Gastroesophageal sphincter (tissue), 4 donors: ENCODE data around the gene SDK2. TPM values are rescaled to one million over a fixed set of nuclear protein-coding genes. Genes with fewer than 3 reads are reported as not detected.

ENCODE experiments used
- ATAC-seq: fragments of 150-250 bp; one replicate; pipeline ENCODE4 v1.9.1; 2016; ENCODE audit warnings: mild to moderate bottlenecking, moderate library complexity
- H3K27ac ChIP-seq, 4 donors: fragments of 200-600 bp; sonication (generic) in 3 of 4; 1 replicate in 3 of 4; 2 replicates in 1 of 4; pipeline ENCODE4 v1.5.1; 2016 to 2019
- H3K27me3 ChIP-seq: fragments of 200-600 bp; sonication (generic); one replicate; pipeline ENCODE4 v1.5.1; 2019
- H3K36me3 ChIP-seq, 2 donors: fragments of 200-600 bp; sonication (generic); one replicate each; pipeline ENCODE4 v1.5.1; 2019; ENCODE audit warnings: control low read depth in 1 of 2
- H3K4me1 ChIP-seq, 3 donors: fragments of 200-600 bp; sonication (generic); 1 replicate in 2 of 3; 2 replicates in 1 of 3; pipeline ENCODE4 v1.5.1; 2016 to 2019; ENCODE audit warnings: control low read depth in 2 of 3
- H3K4me3 ChIP-seq, 2 donors: fragments of 200-600 bp; sonication (generic); one replicate each; pipeline ENCODE4 v1.5.1; 2019; ENCODE audit warnings: mild to moderate bottlenecking in 1 of 2, moderate library complexity in 1 of 2
- H3K9me3 ChIP-seq, 3 donors: fragments of 200-600 bp; sonication (generic); one replicate each; pipeline ENCODE4 v1.5.1; 2017 to 2019; ENCODE audit warnings: control low read depth in 2 of 3
- CTCF ChIP-seq, 4 experiments: fragments of 200-600 bp in 2 of 4; fragments of 450-650 bp in 2 of 4; sonication (generic) in 1 of 4; IDR thresholded peaks; one replicate each; pipeline ENCODE4 v1.5.1; 2017 to 2019; ENCODE audit warnings: antibody characterized with exemption in 4 of 4, mild to moderate bottlenecking in 2 of 4, moderate library complexity in 2 of 4
- EP300 ChIP-seq: sonication (generic); formaldehyde crosslinking; IDR thresholded peaks from one replicate; pipeline ENCODE4 v1.6.1; 2017; ENCODE audit warnings: antibody characterized with exemption, mild to moderate bottlenecking
- POLR2A ChIP-seq, 2 donors: fragments of 450-650 bp; IDR thresholded peaks; one replicate each; pipeline ENCODE4 v1.6.1; 2017; ENCODE audit warnings: antibody characterized with exemption in 2 of 2, mild to moderate bottlenecking in 2 of 2, moderate library complexity in 1 of 2
- POLR2AphosphoS5 ChIP-seq: sonication (generic); formaldehyde crosslinking; IDR thresholded peaks from one replicate; pipeline ENCODE4 v1.6.1; 2017; ENCODE audit warnings: antibody characterized with exemption
- WGBS, 2 donors: methylation state at CpG; one replicate each; pipeline ENCODE4 v1.1.5; 2018; ENCODE audit warnings: low coverage in 1 of 2; 5-methylcytosine and 5-hydroxymethylcytosine counted together
- total RNA-seq, 4 donors: library from RNA; depleted of rRNA; stranded (reverse); fragments of >200 nt; gene quantifications; one replicate each; pipeline ENCODE4 v1.1.0, GENCODE V29; 2016

SDK2 gene
- total RNA-seq, 4 donors from 2014 or later, result 0.31 to 2.0 (median 0.78) TPM

DNA sequence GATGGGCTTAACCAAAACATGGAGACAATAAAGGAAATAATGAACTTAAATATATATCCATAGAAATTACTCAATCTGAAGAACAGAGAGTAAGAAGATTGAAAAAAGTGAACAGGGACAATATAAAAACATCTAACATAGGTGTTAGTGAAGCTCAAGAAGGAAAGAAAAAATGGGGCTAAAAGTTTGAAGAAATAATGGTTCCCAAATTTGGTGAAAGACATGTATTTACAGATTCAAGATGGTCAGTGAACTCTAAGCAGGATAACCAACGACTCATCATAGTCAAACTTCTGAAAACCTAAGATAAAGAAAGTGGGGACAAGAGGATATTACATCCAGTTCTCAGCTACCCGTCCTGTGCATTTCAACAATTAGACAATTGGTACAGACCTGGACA, 22.6 kb downstream of the SDK2 start:
- 100% methylated on average over 1 to 2 of the region's 2 CpGs for WGBS, 2 donors
- no peaks in the 10 kb centered on the region for H3K36me3 ChIP-seq
- H3K4me3 ChIP-seq, result no peak overlapping the region
- H3K4me1 ChIP-seq, result no peaks in the 10 kb centered on the region
- H3K27me3 ChIP-seq, result peaks cover 21% of the 10 kb centered on the region
- H3K9me3 ChIP-seq, result peaks cover 0 to 23% (median 0%) of the 10 kb centered on the region in 3 donors
- TF ChIP-seq EP300 (no peak), CTCF (IDR thresholded peaks at IDR 0.05) (no peak), POLR2A (IDR thresholded peaks at IDR 0.05) (no peak), POLR2AphosphoS5 (no peak)
- no peak overlapping the region for H3K27ac ChIP-seq
- ATAC-seq, result no peak

- TF ChIP-seq POLR2A (IDR thresholded peaks at IDR 0.05), result no peak
- TF ChIP-seq EP300, result no peak
- TF ChIP-seq CTCF (IDR thresholded peaks at IDR 0.05), result no peak
- TF ChIP-seq POLR2AphosphoS5, result no peak
- Histone ChIP-seq H3K27me3 (peaks cover 29% of the 10 kb centered on the region), H3K9me3 (peaks cover 0 to 23% (median 0%) of the 10 kb centered on the region in 3 donors), H3K4me1 (no peaks in the 10 kb centered on the region), H3K27ac (no peak overlapping the region), H3K4me3 (no peak overlapping the region), H3K36me3 (no peaks in the 10 kb centered on the region)
- WGBS, 2 donors, result 53 to 58% methylated on average over 2 to 3 of the region's 3 CpGs
- ATAC-seq, result no peak
These were observed 23.8 kb downstream of the SDK2 start for GRCh38 chr17:73620414-73620813.

GRCh38 chr17:73617501-73617900, 26.7 kb downstream of the SDK2 start:
- H3K36me3 ChIP-seq, result no peaks in the 10 kb centered on the region
- peaks cover 47% of the 10 kb centered on the region for H3K27me3 ChIP-seq
- no peak overlapping the region for H3K4me3 ChIP-seq
- no peaks in the 10 kb centered on the region for H3K4me1 ChIP-seq
- WGBS, 2 donors, result 89 to 94% methylated on average over 5 of the region's 5 CpGs
- H3K27ac ChIP-seq, result no peak overlapping the region
- H3K9me3 ChIP-seq, result peaks cover 0 to 21% (median 0%) of the 10 kb centered on the region in 3 donors
- TF ChIP-seq CTCF (IDR thresholded peaks at IDR 0.05) (no peak), EP300 (no peak), POLR2A (IDR thresholded peaks at IDR 0.05) (no peak), POLR2AphosphoS5 (no peak)
- no peak for ATAC-seq

DNA sequence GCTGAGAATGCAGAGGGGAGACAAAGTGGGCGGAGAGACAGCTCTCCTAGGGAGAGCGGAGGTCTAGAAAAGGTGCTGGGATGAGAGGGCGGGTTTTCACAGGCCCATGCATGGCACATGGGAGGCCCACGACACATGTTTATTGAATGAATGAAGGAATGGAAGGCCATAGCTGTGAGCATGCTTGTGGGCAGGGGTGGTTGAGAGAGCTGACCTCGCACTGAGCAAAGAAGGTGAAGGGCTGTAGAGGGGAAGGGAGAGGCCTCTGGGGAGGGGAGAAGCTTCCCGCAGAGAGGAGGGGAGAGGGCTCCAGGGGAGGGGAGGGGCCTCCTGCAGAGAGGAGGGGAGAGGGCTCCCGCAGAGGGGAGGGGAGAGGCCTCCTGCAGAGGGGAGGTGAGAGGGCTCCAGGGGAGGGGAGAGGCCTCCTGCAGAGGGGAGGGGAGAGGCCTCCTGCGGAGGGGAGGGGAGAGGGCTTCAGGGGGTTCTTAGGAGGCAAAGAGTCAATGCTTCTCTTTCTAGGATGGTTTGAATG, 27.3 kb downstream of the SDK2 start:
- no peak for TF ChIP-seq POLR2A (IDR thresholded peaks at IDR 0.05)
- no peak for TF ChIP-seq POLR2AphosphoS5
- no peak for TF ChIP-seq CTCF (IDR thresholded peaks at IDR 0.05)
- no peak for TF ChIP-seq EP300
- ATAC-seq, result no peak
- H3K27me3 ChIP-seq, result peaks cover 52% of the 10 kb centered on the region
- no peak overlapping the region for H3K4me3 ChIP-seq
- H3K4me1 ChIP-seq, result no peaks in the 10 kb centered on the region
- no peaks in the 10 kb centered on the region for H3K36me3 ChIP-seq
- H3K9me3 ChIP-seq, result peaks cover 0 to 15% (median 0%) of the 10 kb centered on the region in 3 donors
- 67 to 85% methylated on average over 3 to 7 of the region's 8 CpGs for WGBS, 2 donors
- H3K27ac ChIP-seq, result no peak overlapping the region

DNA sequence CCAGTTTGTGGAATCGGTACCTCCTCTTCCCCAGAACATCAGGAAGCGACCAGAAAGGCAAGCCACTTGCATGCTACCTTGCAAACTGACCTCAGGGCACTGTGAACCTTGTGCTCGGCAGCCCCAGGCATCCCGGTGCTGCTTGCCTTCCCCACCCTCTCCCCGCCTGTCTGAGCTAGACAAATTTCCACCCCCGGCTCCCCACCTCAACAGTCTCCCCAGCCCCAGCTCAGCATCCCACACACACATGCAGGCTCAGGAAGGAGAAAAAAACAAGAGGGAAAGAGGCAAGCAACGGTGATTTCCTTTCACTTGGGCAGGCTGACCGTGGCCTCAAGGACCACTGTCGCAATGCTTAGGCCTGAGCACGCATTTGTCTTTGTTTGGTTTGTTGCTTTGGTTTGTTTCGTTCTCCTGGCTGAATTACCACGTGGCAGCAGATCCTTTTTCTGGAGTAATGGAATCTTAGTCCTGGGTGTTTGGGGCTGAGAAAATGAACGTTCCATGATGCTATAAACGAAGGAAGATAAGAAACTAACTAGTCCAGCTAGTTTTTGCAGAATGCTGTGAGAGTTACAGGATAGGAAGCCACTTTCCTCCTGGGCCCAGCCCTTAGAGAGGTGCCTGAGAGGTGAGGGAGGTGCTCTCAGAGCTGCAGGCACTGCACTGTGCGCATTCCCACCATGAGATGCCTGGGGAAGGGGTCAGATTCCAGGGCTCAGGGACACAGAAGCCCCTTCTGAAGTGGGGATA, 27.9 kb downstream of the SDK2 start:
- Histone ChIP-seq H3K9me3 (peaks cover 0 to 15% (median 0%) of the 10 kb centered on the region in 3 donors), H3K4me3 (no peak overlapping the region), H3K4me1 (no peaks in the 10 kb centered on the region), H3K27ac (no peak overlapping the region), H3K27me3 (peaks cover 59% of the 10 kb centered on the region), H3K36me3 (no peaks in the 10 kb centered on the region)
- no peak for ATAC-seq
- TF ChIP-seq POLR2AphosphoS5, result no peak
- TF ChIP-seq CTCF (IDR thresholded peaks at IDR 0.05), result no peak
- no peak for TF ChIP-seq EP300
- TF ChIP-seq POLR2A (IDR thresholded peaks at IDR 0.05), result no peak
- WGBS, 2 donors, result 58 to 60% methylated on average over 9 to 10 of the region's 15 CpGs
